Panc1 (cell line): ENCODE data around the gene EVA1C. TPM values are rescaled to one million over a fixed set of nuclear protein-coding genes. Genes with fewer than 3 reads are reported as not detected.

Experiments used
- ATAC-seq: fragments of 200-7000 bp; cut with Tn5 transposase; 2 replicates; pipeline ENCODE4 v1.9.1; 2020; ENCODE audit warnings: mild to moderate bottlenecking, moderate library complexity
- BruUV-seq: library from RNA; stranded (reverse); fragments of 400-500 nt; replicated peaks from 2 replicates; lab custom pipeline; 2021; lab: Mats Ljungman, UMichigan
- CTCF ChIA-PET: fragments of 300-600 bp; sonication (Branson Sonifier 250); formaldehyde crosslinking; loops from one replicate; lab custom pipeline; 2022; ENCODE audit warnings: antibody characterized with exemption; lab: Charles Lee
- POLR2A ChIA-PET: fragments of 300-600 bp; sonication (Branson Sonifier 250); formaldehyde crosslinking; loops from one replicate; lab custom pipeline; 2022; ENCODE audit warnings: antibody characterized with exemption; lab: Charles Lee
- DNase-seq: peaks from one replicate; pipeline ENCODE4 v3.0.0-alpha.2; 2010; ENCODE audit warnings: low read depth, low spot score
- H3K27ac ChIP-seq: 2 replicates; pipeline ENCODE4 v1.5.1; 2011; ENCODE audit warnings: mild to moderate bottlenecking, low read length, inconsistent platforms
- H3K27me3 ChIP-seq: fragments of 200-500 bp; sonication (Bioruptor generic); 2 replicates; pipeline ENCODE4 v1.6.0; 2014; ENCODE audit warnings: low read length, inconsistent platforms; ENCODE audit not compliant: control insufficient read depth, insufficient read depth
- H3K36me3 ChIP-seq: fragments of 200-500 bp; sonication (Bioruptor generic); 2 replicates; pipeline ENCODE4 v1.5.1; 2014; ENCODE audit warnings: inconsistent platforms, mild to moderate bottlenecking, low read length, moderate library complexity; ENCODE audit not compliant: control insufficient read depth, insufficient read depth
- H3K4me1 ChIP-seq: 2 replicates; pipeline ENCODE4 v1.5.1; 2011; ENCODE audit warnings: inconsistent platforms, mild to moderate bottlenecking, low read length, moderate library complexity; ENCODE audit not compliant: control insufficient read depth, insufficient read depth
- H3K4me3 ChIP-seq, 2 experiments: 2 replicates each; pipeline ENCODE4 v1.5.1; 2011 to 2012; ENCODE audit warnings: low read depth in 2 of 2, low read length in 2 of 2, mild to moderate bottlenecking in 2 of 2, inconsistent platforms in 1 of 2, moderate library complexity in 1 of 2
- H3K9me3 ChIP-seq: fragments of 200-500 bp; sonication (Bioruptor generic); 2 replicates; pipeline ENCODE4 v1.5.1; 2014; ENCODE audit warnings: low read depth, mild to moderate bottlenecking, inconsistent platforms, low read length, moderate library complexity; ENCODE audit not compliant: control insufficient read depth, insufficient read depth
- POLR2AphosphoS5 ChIP-seq: IDR thresholded peaks from 2 replicates; pipeline ENCODE4 v1.6.1; 2012; ENCODE audit warnings: mild to moderate bottlenecking, low read depth, low read length, moderate library complexity
- SIN3A ChIP-seq: IDR thresholded peaks from 2 replicates; pipeline ENCODE4 v1.6.1; 2012; ENCODE audit warnings: low read depth, mild to moderate bottlenecking, low read length, moderate library complexity, borderline replicate concordance; ENCODE audit not compliant: insufficient read depth
- TCF7L2 ChIP-seq: IDR thresholded peaks from 2 replicates; pipeline ENCODE4 v1.6.1; 2011; ENCODE audit warnings: mild to moderate bottlenecking, low read depth, low read length, inconsistent platforms
- in situ Hi-C: cut with HindIII; loops from 2 replicates; pipeline ENCODE4 v1.10.0; 2016; ENCODE audit warnings: low sequenced_read_pairs, low pct_unique_long_range_greater_than_20kb
- intact Hi-C: fragments of 100-400 bp; cut with micrococcal nuclease; formaldehyde crosslinking; loops from one replicate; pipeline ENCODE4 v1.10.0; 2022; ENCODE audit not compliant: unreplicated experiment
- total RNA-seq: library from RNA; stranded (reverse); gene quantifications from one replicate; pipeline ENCODE4 v1.2.1, GENCODE V29; 2021; ENCODE audit not compliant: unreplicated experiment
- TF ChIP-seq, protein P1 (sequence below): fragments of 450-650 bp; IDR thresholded peaks from 2 replicates; pipeline ENCODE4 v1.5.1; 2017; ENCODE audit warnings: mild to moderate bottlenecking
- TF ChIP-seq, protein P2 (sequence below), 2 experiments: IDR thresholded peaks; 2 replicates each; pipeline ENCODE4 v1.6.1; 2011 to 2012; ENCODE audit warnings: low read depth in 2 of 2, control low read depth in 1 of 2, low read length in 1 of 2, mild to moderate bottlenecking in 1 of 2, moderate library complexity in 1 of 2; ENCODE audit not compliant: insufficient read depth in 1 of 2

The EVA1C gene
- total RNA-seq, 1 experiment from 2014 or later = 2.8 TPM

DNA sequence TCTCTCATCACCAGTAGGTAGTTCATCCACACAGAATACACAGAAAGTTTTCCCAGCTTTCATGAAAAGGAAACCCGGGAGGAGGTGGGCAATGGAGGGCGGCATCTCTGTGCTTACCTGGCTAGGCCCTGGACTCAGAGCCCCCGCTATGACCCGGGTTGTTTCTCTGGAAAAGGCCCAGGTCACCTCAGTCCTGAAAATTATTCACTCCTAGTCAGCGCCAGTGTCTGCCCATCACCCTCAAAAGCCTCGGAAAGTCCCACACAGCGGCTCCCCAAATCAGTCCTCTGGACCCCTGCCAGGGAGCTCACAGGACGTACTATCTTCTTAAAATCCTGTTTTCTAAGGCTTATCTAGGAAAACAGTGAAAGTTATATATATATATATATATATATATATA, 121.6 kb downstream of the EVA1C start:
- intact Hi-C loops (no loop called here), in situ Hi-C loops (no loop called here)
- Histone ChIP-seq H3K4me3 (no peak overlapping the region), H3K4me1 (no peaks in the 10 kb centered on the region), H3K27ac (no peak overlapping the region), H3K27me3 (no peaks in the 10 kb centered on the region), H3K36me3 (no peaks in the 10 kb centered on the region), H3K9me3 (no peaks in the 10 kb centered on the region)
- ATAC-seq (no peak), DNase-seq (no peak)
- no peak for TF ChIP-seq TCF7L2
- TF ChIP-seq SIN3A = no peak
- no peak for TF ChIP-seq POLR2AphosphoS5
- TF ChIP-seq, protein P1, sequence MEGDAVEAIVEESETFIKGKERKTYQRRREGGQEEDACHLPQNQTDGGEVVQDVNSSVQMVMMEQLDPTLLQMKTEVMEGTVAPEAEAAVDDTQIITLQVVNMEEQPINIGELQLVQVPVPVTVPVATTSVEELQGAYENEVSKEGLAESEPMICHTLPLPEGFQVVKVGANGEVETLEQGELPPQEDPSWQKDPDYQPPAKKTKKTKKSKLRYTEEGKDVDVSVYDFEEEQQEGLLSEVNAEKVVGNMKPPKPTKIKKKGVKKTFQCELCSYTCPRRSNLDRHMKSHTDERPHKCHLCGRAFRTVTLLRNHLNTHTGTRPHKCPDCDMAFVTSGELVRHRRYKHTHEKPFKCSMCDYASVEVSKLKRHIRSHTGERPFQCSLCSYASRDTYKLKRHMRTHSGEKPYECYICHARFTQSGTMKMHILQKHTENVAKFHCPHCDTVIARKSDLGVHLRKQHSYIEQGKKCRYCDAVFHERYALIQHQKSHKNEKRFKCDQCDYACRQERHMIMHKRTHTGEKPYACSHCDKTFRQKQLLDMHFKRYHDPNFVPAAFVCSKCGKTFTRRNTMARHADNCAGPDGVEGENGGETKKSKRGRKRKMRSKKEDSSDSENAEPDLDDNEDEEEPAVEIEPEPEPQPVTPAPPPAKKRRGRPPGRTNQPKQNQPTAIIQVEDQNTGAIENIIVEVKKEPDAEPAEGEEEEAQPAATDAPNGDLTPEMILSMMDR = no peak
- TF ChIP-seq, protein P2, sequence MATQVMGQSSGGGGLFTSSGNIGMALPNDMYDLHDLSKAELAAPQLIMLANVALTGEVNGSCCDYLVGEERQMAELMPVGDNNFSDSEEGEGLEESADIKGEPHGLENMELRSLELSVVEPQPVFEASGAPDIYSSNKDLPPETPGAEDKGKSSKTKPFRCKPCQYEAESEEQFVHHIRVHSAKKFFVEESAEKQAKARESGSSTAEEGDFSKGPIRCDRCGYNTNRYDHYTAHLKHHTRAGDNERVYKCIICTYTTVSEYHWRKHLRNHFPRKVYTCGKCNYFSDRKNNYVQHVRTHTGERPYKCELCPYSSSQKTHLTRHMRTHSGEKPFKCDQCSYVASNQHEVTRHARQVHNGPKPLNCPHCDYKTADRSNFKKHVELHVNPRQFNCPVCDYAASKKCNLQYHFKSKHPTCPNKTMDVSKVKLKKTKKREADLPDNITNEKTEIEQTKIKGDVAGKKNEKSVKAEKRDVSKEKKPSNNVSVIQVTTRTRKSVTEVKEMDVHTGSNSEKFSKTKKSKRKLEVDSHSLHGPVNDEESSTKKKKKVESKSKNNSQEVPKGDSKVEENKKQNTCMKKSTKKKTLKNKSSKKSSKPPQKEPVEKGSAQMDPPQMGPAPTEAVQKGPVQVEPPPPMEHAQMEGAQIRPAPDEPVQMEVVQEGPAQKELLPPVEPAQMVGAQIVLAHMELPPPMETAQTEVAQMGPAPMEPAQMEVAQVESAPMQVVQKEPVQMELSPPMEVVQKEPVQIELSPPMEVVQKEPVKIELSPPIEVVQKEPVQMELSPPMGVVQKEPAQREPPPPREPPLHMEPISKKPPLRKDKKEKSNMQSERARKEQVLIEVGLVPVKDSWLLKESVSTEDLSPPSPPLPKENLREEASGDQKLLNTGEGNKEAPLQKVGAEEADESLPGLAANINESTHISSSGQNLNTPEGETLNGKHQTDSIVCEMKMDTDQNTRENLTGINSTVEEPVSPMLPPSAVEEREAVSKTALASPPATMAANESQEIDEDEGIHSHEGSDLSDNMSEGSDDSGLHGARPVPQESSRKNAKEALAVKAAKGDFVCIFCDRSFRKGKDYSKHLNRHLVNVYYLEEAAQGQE (IDR thresholded peaks at IDR 0.05; ENCODE audit: insufficient read depth in 1 of 2, low read depth in 2 of 2, low read length in 1 of 2) = no peak
- ChIA-PET POLR2A (no interaction called here), CTCF (no interaction called here)
- BruUV-seq = no TSS peak

DNA sequence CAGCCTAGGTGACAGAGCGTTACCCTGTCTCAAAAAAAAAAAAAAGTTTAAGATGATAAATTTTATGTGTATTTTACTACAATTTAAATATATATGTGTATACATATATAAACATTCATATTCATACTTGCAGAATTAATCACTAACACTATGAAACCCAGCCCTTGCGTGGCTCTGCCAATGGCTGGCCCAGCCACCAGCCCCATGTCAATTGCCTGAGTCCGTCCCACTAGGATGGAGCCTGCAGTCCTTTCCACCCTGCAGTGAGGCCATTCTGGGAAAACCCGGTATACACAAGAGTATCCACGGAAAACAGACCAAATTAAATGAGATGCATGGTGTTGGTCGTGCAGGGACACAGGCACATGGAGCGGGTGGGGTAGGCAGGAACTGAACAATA, 123.1 kb downstream of the EVA1C start:
- Histone ChIP-seq H3K4me3 (no peak overlapping the region), H3K4me1 (no peaks in the 10 kb centered on the region), H3K9me3 (no peaks in the 10 kb centered on the region), H3K27me3 (no peaks in the 10 kb centered on the region), H3K36me3 (no peaks in the 10 kb centered on the region), H3K27ac (no peak overlapping the region)
- no TSS peak for BruUV-seq
- no peak for TF ChIP-seq TCF7L2
- TF ChIP-seq, protein P1 = no peak
- TF ChIP-seq, protein P2 (IDR thresholded peaks at IDR 0.05; ENCODE audit: insufficient read depth in 1 of 2, low read depth in 2 of 2, low read length in 1 of 2) = no peak
- TF ChIP-seq POLR2AphosphoS5 = no peak
- no peak for TF ChIP-seq SIN3A
- DNase-seq = no peak
- CTCF ChIA-PET = no interaction called here
- in situ Hi-C loops (no loop called here), intact Hi-C loops (no loop called here)
- POLR2A ChIA-PET = no interaction called here
- no peak for ATAC-seq
